PC-9 (cell line): Measurements from ENCODE around the gene CLASP1. TPM values are rescaled to one million over a fixed set of nuclear protein-coding genes. Genes with fewer than 3 reads are reported as not detected.

Experiments
- BruUV-seq: library from RNA; stranded (reverse); fragments of 400-500 nt; replicated peaks from 2 replicates; lab custom pipeline; 2021; lab: Mats Ljungman, UMichigan
- CTCF ChIA-PET: fragments of 300-600 bp; sonication (Branson Sonifier 250); formaldehyde crosslinking; loops from one replicate; lab custom pipeline; 2022; ENCODE audit warnings: antibody characterized with exemption; lab: Charles Lee
- POLR2A ChIA-PET: fragments of 300-600 bp; sonication (Branson Sonifier 250); formaldehyde crosslinking; loops from one replicate; lab custom pipeline; 2022; ENCODE audit warnings: antibody characterized with exemption; ENCODE audit not compliant: unreplicated experiment; lab: Charles Lee
- DNase-seq, 2 experiments: peaks; one replicate each; pipeline versions ENCODE4 v3.0.0 to v3.0.0-alpha.2; 2015 to 2022; ENCODE audit warnings: mixed read lengths in 1 of 2
- H2AFZ ChIP-seq: fragments of 200-600 bp; sonication (generic); 2 replicates; pipeline ENCODE4 v1.8.1; 2017; ENCODE audit warnings: antibody characterized with exemption
- H3F3A ChIP-seq: fragments of 200-600 bp; sonication (generic); 2 replicates; pipeline ENCODE4 v1.8.1; 2017; ENCODE audit warnings: antibody characterized with exemption, mild to moderate bottlenecking, low read depth; ENCODE audit not compliant: insufficient read depth
- H3K27ac ChIP-seq: fragments of 200-600 bp; sonication (generic); 2 replicates; pipeline ENCODE4 v1.6.1; 2016; ENCODE audit warnings: mixed run types
- H3K27me3 ChIP-seq: fragments of 200-600 bp; sonication (generic); 2 replicates; pipeline ENCODE4 v1.6.1; 2016; ENCODE audit warnings: low read depth, mixed run types; ENCODE audit not compliant: insufficient read depth
- H3K36me3 ChIP-seq: fragments of 200-600 bp; sonication (generic); 2 replicates; pipeline ENCODE4 v1.6.1; 2016; ENCODE audit warnings: low read depth, mixed run types
- H3K4me1 ChIP-seq: fragments of 200-600 bp; sonication (generic); replicated peaks from 2 replicates; pipeline ENCODE4 v1.6.1; 2016; ENCODE audit warnings: mixed run types; ENCODE audit not compliant: insufficient read depth
- H3K4me2 ChIP-seq: fragments of 200-600 bp; sonication (generic); 2 replicates; pipeline ENCODE4 v1.6.1; 2017; ENCODE audit warnings: mixed run types
- H3K4me3 ChIP-seq: fragments of 200-600 bp; sonication (generic); 2 replicates; pipeline ENCODE4 v1.6.1; 2016; ENCODE audit warnings: mixed run types
- H3K79me2 ChIP-seq: fragments of 200-600 bp; sonication (generic); 2 replicates; pipeline ENCODE4 v1.6.1; 2017; ENCODE audit warnings: low read depth, mixed run types
- H3K9me2 ChIP-seq: fragments of 200-600 bp; sonication (generic); 2 replicates; pipeline ENCODE4 v1.8.1; 2017; ENCODE audit warnings: mild to moderate bottlenecking; ENCODE audit not compliant: insufficient read depth
- H3K9me3 ChIP-seq: fragments of 200-600 bp; sonication (generic); 2 replicates; pipeline ENCODE4 v1.8.1; 2016; ENCODE audit warnings: low read depth; ENCODE audit not compliant: insufficient read depth
- H4K20me1 ChIP-seq: fragments of 200-600 bp; sonication (generic); 2 replicates; pipeline ENCODE4 v1.8.1; 2017; ENCODE audit not compliant: insufficient read depth
- EZH2 ChIP-seq: fragments of 200-600 bp; sonication (generic); IDR thresholded peaks from 2 replicates; pipeline ENCODE4 v1.8.0; 2017; ENCODE audit warnings: antibody characterized with exemption, low read depth
- intact Hi-C: fragments of 100-400 bp; cut with micrococcal nuclease; formaldehyde crosslinking; loops from one replicate; pipeline ENCODE4 v1.10.0; 2022; ENCODE audit not compliant: unreplicated experiment
- total RNA-seq: library from RNA; stranded (reverse); gene quantifications from 2 replicates; pipeline ENCODE4 v1.2.3, GENCODE V29; 2021
- TF ChIP-seq, protein P1 (sequence below): fragments of 200-600 bp; sonication (generic); conservative IDR thresholded peaks from 2 replicates; pipeline ENCODE4 v1.6.1; 2017; ENCODE audit warnings: mixed run types, antibody characterized with exemption, mild to moderate bottlenecking, moderate library complexity

Gene CLASP1
- total RNA-seq, 1 experiment from 2014 or later: 61.8 TPM

DNA sequence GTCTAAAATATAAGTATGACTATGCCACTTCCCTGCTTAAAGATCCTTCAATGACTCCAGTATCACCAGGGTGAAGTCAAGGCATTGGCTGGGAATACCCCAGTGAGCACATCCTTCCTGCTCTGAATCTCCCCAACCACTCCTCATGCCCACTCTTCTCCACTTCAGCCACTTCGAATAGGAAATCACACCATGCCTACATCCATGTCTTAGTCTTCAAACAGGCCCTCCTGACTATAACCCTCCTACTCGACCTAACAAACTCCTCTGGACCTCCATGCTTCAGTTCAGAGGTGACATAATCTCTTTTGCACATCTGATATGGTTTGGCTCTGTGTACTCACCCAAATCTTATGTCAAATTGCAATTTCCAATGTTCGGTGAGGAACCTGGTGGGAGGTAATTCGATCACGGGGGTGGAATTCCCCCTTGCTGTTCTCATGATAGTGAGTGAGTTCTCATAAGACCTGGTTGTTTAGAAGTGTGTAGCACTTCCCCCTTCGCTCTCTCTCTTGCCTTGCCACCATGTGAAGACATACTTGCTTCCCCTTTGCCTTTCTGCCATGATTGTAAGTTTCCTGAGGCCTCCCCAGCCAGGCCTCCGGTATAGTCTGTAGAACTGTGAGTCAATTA, 276.4 kb downstream of the CLASP1 start:
- Histone ChIP-seq H3K4me1 (no peaks in the 10 kb centered on the region), H3K4me2 (no peak overlapping the region), H3K36me3 (peaks cover 17% of the 10 kb centered on the region), H3K27ac (no peak overlapping the region), H3K79me2 (no peaks in the 10 kb centered on the region), H4K20me1 (no peaks in the 10 kb centered on the region), H3F3A (no peaks in the 10 kb centered on the region), H3K27me3 (no peaks in the 10 kb centered on the region), H3K9me2 (no peaks in the 10 kb centered on the region), H2AFZ (no peak overlapping the region), H3K9me3 (no peaks in the 10 kb centered on the region), H3K4me3 (no peak overlapping the region)
- ChIA-PET CTCF (no interaction called here), POLR2A (no interaction called here)
- BruUV-seq: no TSS peak
- no peak for DNase-seq
- no peak for TF ChIP-seq EZH2
- TF ChIP-seq, protein P1, sequence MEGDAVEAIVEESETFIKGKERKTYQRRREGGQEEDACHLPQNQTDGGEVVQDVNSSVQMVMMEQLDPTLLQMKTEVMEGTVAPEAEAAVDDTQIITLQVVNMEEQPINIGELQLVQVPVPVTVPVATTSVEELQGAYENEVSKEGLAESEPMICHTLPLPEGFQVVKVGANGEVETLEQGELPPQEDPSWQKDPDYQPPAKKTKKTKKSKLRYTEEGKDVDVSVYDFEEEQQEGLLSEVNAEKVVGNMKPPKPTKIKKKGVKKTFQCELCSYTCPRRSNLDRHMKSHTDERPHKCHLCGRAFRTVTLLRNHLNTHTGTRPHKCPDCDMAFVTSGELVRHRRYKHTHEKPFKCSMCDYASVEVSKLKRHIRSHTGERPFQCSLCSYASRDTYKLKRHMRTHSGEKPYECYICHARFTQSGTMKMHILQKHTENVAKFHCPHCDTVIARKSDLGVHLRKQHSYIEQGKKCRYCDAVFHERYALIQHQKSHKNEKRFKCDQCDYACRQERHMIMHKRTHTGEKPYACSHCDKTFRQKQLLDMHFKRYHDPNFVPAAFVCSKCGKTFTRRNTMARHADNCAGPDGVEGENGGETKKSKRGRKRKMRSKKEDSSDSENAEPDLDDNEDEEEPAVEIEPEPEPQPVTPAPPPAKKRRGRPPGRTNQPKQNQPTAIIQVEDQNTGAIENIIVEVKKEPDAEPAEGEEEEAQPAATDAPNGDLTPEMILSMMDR: no peak
- intact Hi-C loops: no loop called here

DNA sequence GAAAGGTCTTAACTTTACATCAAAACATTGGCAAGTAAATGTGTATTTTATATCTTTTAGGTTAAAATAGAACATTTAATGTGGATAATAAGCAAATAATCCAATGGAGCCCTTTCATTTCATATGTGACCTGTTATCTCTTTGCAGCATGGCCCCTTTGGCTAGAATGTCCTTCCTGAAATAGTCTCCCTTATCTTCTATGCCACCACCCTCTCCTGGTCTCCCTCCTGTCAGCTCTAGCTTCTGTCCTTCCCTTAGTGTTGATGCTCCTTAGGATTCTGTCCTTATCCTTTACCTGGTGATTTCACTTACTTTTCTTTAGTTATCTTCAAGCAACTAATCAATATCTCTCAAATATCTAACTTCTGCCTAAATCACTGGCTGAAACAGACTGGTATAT, 277.2 kb downstream of the CLASP1 start:
- CTCF ChIA-PET: no interaction called here
- intact Hi-C loops: no loop called here
- Histone ChIP-seq H3K27me3 (no peaks in the 10 kb centered on the region), H3K27ac (no peak overlapping the region), H3K4me1 (no peaks in the 10 kb centered on the region), H3K4me3 (no peak overlapping the region), H3K9me2 (no peaks in the 10 kb centered on the region), H2AFZ (no peak overlapping the region), H3F3A (no peaks in the 10 kb centered on the region), H3K4me2 (no peak overlapping the region), H4K20me1 (no peaks in the 10 kb centered on the region), H3K79me2 (no peaks in the 10 kb centered on the region), H3K9me3 (no peaks in the 10 kb centered on the region), H3K36me3 (peaks cover 12% of the 10 kb centered on the region)
- no TSS peak for BruUV-seq
- TF ChIP-seq EZH2: no peak
- TF ChIP-seq, protein P1: no peak
- no peak for DNase-seq
- POLR2A ChIA-PET: no interaction called here

DNA sequence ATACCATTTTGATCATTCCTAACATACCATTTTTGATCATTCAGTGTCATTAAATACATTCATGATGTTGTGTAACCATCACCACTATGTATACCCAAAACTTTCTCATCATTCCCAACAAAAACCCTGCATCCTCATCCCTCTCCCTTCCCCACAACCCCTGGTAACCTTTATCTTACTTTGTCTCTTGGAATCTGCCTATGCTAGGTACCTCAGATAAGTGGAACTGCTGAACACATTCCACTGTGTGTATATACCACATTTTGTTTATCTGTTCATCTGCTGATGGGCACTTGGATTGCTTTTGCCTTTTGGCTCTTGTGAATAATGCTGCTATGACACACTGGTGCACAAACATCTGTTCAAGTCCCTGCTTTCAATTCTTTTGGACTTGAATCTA, 280.4 kb downstream of the CLASP1 start:
- no peak overlapping the region for H3K27ac ChIP-seq
- H3K36me3 ChIP-seq: no peaks in the 10 kb centered on the region
- H2AFZ ChIP-seq: no peak overlapping the region
- no TSS peak for BruUV-seq
- H3K79me2 ChIP-seq: no peaks in the 10 kb centered on the region
- H3K4me2 ChIP-seq: no peak overlapping the region
- no peaks in the 10 kb centered on the region for H3F3A ChIP-seq
- H3K4me1 ChIP-seq: no peaks in the 10 kb centered on the region
- TF ChIP-seq, protein P1: no peak
- TF ChIP-seq EZH2: no peak
- no peaks in the 10 kb centered on the region for H3K27me3 ChIP-seq
- ChIA-PET CTCF (no interaction called here), POLR2A (no interaction called here)
- intact Hi-C loops: no loop called here
- no peaks in the 10 kb centered on the region for H3K9me2 ChIP-seq
- H3K4me3 ChIP-seq: no peak overlapping the region
- no peaks in the 10 kb centered on the region for H3K9me3 ChIP-seq
- no peak for DNase-seq
- no peaks in the 10 kb centered on the region for H4K20me1 ChIP-seq
